Measurements from ENCODE around the gene GSTP1. TPM values are rescaled to one million over a fixed set of nuclear protein-coding genes. Genes with fewer than 3 reads are reported as not detected.
"Not testable (repeated sequence)": the region's sequence is repeated elsewhere in the genome, so short reads cannot be mapped to it uniquely, and the experiment has no call there.

The GSTP1 gene
- total RNA-seq, 2 experiments from 2014 or later: 398 to 403 TPM

GRCh38 chr11:67613313-67613959 is 29.8 kb downstream of the GSTP1 start:
- CTCF ChIA-PET: interaction anchor here (1.0 to 6.0 kb wide), 6 partner anchors 13 to 42 kb away, joined by 3 to 46 read pairs (median 6); partner anchors contain the start of genes GSTP1 and NUDT8
- peak overlapping the region; percentile 98 for H3K27ac Mint-ChIP-seq
- H3K9me3 Mint-ChIP-seq: no peaks in the 10 kb centered on the region
- H3K4me1 Mint-ChIP-seq (ENCODE audit: low read depth): peaks cover 29% of the 10 kb centered on the region
- no peaks in the 10 kb centered on the region for H3K27me3 Mint-ChIP-seq (ENCODE audit: low read depth)
- peaks cover 17% of the 10 kb centered on the region for H3K36me3 Mint-ChIP-seq (ENCODE audit: low read depth)
- H3K4me3 Mint-ChIP-seq: peak overlapping the region; percentile 80
- intact Hi-C loops (cut with micrococcal nuclease): loop anchor here (10.0 kb wide), 1 partner anchor 421 kb away; the partner anchor contains the start of genes NDUFS8 and TCIRG1
- DNase-seq: no peak

- CTCF ChIA-PET: interaction anchor here (0.9 to 6.0 kb wide), 9 partner anchors 12 to 45 kb away, joined by 3 to 46 read pairs (median 6); partner anchors contain the start of genes GSTP1 and NUDT8
- Mint-ChIP-seq H3K4me1 (ENCODE audit: low read depth) (peaks cover 24% of the 10 kb centered on the region), H3K4me3 (peak overlapping the region; percentile 80), H3K27ac (peak overlapping the region; percentile 98), H3K36me3 (ENCODE audit: low read depth) (peaks cover 11% of the 10 kb centered on the region), H3K27me3 (ENCODE audit: low read depth) (no peaks in the 10 kb centered on the region), H3K9me3 (no peaks in the 10 kb centered on the region)
- intact Hi-C loops (cut with micrococcal nuclease): loop anchor here (1.0 to 10.0 kb wide), 5 partner anchors 8 to 421 kb away; partner anchors contain the start of genes GSTP1, NDUFS8, NDUFV1 and TCIRG1
- peak; percentile 93 for DNase-seq
These were observed 30.5 kb downstream of the GSTP1 start for GRCh38 chr11:67613960-67614715.

DNA sequence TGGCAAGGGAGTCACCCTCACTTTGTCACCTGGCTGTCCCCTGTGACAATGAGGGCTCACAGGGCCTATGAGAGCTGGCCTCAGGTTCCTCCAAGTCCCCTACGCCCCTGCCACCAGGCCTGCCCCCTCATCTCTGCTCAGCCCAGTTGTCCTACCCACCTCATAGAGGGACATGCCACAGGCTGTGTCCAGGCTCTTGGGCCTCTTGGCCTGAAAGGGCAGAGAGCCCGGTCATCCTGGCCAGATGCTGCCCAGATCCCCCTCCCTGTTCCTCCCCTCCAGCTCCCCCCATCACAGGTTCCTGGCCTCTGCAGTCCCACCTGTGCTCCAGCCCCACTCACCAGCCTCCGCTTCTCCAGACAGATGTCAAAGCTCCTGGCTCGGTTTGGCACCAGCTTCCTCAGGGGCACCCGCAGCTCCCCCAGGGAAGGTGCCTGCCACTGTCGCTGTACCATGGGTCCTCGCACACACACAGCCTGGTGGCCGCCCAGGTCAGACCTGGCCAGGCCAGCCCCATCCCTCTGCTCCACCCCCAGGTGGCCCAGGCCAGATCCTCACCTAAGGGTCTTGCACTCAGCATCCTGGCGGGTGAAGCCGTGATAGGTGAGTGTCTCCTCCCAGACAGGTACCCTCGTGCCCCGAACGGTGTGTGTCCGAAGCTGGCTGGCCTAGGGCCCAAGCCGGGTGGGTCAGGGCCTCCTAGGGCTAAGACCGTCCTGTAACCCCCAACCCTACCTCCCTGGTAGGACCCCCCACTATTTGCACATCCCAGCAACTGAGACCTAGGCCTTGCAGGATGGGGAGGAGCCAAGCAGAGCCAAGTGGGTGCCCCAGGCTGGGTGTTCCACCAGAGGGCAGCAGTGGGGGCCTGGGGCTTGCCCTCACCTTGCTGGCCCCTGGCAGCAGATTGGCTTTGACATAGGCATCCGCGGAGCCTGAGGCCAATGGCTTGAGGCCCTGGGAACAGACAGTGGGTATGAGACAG is 31.4 kb downstream of the GSTP1 start:
- DNase-seq: peak; percentile 75
- no peaks in the 10 kb centered on the region for H3K27me3 Mint-ChIP-seq (ENCODE audit: low read depth)
- intact Hi-C loops (cut with micrococcal nuclease): loop anchor here (1.0 to 10.0 kb wide), 5 partner anchors 9 to 420 kb away; partner anchors contain the start of genes GSTP1, NDUFS8, NDUFV1 and TCIRG1
- peak overlapping the region; percentile 80 for H3K4me3 Mint-ChIP-seq
- H3K9me3 Mint-ChIP-seq: no peaks in the 10 kb centered on the region
- CTCF ChIA-PET: interaction anchor here (0.9 to 6.0 kb wide), 9 partner anchors 11 to 62 kb away, joined by 3 to 46 read pairs (median 6); partner anchors contain the start of gene NUDT8
- peaks cover 24% of the 10 kb centered on the region for H3K4me1 Mint-ChIP-seq (ENCODE audit: low read depth)
- peak overlapping the region; percentile 98 for H3K27ac Mint-ChIP-seq
- peaks cover 7% of the 10 kb centered on the region for H3K36me3 Mint-ChIP-seq (ENCODE audit: low read depth)

GRCh38 chr11:67615728-67616430 is 32.3 kb downstream of the GSTP1 start:
- peaks cover 24% of the 10 kb centered on the region for H3K4me1 Mint-ChIP-seq (ENCODE audit: low read depth)
- CTCF ChIA-PET: interaction anchor here (0.7 to 6.0 kb wide), 5 partner anchors 14 to 63 kb away, joined by 3 to 46 read pairs (median 3); partner anchors contain the start of gene NUDT8
- intact Hi-C loops (cut with micrococcal nuclease): loop anchor here (2.0 to 10.0 kb wide), 2 partner anchors 33 to 419 kb away; partner anchors contain the start of genes GSTP1, NDUFS8 and TCIRG1
- H3K36me3 Mint-ChIP-seq (ENCODE audit: low read depth): peaks cover 5% of the 10 kb centered on the region
- DNase-seq: no peak
- H3K27ac Mint-ChIP-seq: no peak overlapping the region
- H3K9me3 Mint-ChIP-seq: no peaks in the 10 kb centered on the region
- peak overlapping the region; percentile 38 for H3K4me3 Mint-ChIP-seq
- no peaks in the 10 kb centered on the region for H3K27me3 Mint-ChIP-seq (ENCODE audit: low read depth)

DNA sequence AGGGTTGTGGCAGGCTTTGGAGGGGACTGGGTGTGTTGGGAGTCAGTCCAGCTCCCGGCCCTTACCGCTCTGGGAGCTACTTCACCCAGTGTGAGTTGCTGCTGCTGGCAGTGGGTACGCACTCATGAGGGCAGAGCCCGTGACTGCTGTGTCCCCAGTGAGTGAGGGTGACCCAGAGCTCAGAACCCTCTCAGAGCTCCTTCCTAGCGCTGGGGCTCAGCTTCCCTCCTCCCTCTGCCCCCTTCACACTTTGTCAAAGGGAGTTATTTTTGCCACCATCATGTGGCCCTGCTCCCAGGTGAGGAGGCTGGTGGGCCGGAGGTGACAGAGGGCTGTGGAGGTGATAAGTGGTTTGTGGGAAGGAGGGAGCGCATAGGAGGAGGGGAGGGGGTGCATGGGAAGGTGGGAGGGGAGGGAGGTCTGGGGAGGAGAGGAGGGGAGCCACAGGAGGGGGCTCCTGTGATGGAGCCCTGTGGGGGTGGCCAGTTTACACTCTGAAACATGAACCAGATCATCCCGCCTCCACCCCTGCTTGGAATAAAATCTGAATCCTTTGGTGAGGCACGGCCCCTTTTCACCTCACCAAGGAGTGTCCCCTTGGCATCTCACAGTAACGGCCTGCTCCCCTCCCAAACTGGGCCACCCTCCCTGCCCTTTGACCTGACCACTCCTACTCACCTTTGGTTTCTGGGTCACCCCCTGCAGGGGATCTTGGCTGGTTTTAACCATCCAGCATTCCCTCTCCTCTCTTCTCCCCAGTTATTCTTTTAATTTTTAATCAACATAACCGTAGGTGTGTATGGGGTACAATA is 33.0 kb downstream of the GSTP1 start:
- H3K27ac Mint-ChIP-seq: no peak overlapping the region
- intact Hi-C loops (cut with micrococcal nuclease): loop anchor here (10.0 kb wide), 1 partner anchor 418 kb away; the partner anchor contains the start of genes NDUFS8 and TCIRG1
- H3K27me3 Mint-ChIP-seq (ENCODE audit: low read depth): no peaks in the 10 kb centered on the region
- CTCF ChIA-PET: interaction anchor here (0.6 to 6.0 kb wide), 5 partner anchors 13 to 64 kb away, joined by 3 to 46 read pairs (median 3); partner anchors contain the start of genes ACY3 and NUDT8
- peaks cover 24% of the 10 kb centered on the region for H3K4me1 Mint-ChIP-seq (ENCODE audit: low read depth)
- H3K4me3 Mint-ChIP-seq: peak overlapping the region; percentile 38
- no peaks in the 10 kb centered on the region for H3K9me3 Mint-ChIP-seq
- peaks cover 5% of the 10 kb centered on the region for H3K36me3 Mint-ChIP-seq (ENCODE audit: low read depth)
- no peak for DNase-seq

DNA sequence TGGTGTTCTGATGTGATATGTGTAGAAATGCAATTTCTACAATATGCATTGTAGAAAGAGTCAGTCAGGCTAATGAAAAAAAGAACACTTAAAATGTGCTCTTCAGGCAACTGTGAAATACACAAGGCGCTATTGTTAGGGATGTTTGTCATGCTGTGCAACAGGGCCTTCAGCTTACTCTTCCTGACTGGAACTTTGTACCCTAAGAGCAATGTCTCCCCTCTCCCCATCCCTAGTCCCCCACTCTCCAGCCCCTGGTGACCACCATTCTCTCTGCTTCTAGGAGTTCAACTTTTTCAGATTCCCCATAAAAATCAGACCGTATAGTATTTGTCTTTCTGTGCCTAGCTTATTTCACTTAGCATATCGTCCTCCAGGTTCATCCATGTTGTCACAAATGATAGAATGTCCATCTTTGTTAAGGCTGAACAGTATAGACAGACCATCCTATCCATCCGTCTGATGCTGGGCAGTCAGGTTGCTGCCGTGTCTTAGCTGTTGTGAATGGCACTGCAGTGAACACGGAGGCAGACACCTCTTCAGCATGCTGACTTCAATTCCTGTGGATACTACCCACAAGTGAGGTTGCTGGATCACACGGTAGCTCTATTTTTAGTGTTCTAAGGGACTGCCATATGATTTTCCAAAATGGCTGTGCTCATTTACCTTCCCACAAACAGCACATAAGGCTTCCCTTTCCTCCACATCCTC is 33.8 kb downstream of the GSTP1 start:
- H3K27ac Mint-ChIP-seq: no peak overlapping the region
- CTCF ChIA-PET: interaction anchor here (0.6 to 6.0 kb wide), 2 partner anchors 12 to 42 kb away, joined by 3 to 46 read pairs; partner anchors contain the start of gene NUDT8
- peaks cover 24% of the 10 kb centered on the region for H3K4me1 Mint-ChIP-seq (ENCODE audit: low read depth)
- no peak overlapping the region for H3K4me3 Mint-ChIP-seq
- no peaks in the 10 kb centered on the region for H3K9me3 Mint-ChIP-seq
- intact Hi-C loops (cut with micrococcal nuclease): loop anchor here (10.0 kb wide), 1 partner anchor 417 kb away; the partner anchor contains the start of genes NDUFS8 and TCIRG1
- H3K27me3 Mint-ChIP-seq (ENCODE audit: low read depth): no peaks in the 10 kb centered on the region
- no peak for DNase-seq
- H3K36me3 Mint-ChIP-seq (ENCODE audit: low read depth): peaks cover 2% of the 10 kb centered on the region

DNA sequence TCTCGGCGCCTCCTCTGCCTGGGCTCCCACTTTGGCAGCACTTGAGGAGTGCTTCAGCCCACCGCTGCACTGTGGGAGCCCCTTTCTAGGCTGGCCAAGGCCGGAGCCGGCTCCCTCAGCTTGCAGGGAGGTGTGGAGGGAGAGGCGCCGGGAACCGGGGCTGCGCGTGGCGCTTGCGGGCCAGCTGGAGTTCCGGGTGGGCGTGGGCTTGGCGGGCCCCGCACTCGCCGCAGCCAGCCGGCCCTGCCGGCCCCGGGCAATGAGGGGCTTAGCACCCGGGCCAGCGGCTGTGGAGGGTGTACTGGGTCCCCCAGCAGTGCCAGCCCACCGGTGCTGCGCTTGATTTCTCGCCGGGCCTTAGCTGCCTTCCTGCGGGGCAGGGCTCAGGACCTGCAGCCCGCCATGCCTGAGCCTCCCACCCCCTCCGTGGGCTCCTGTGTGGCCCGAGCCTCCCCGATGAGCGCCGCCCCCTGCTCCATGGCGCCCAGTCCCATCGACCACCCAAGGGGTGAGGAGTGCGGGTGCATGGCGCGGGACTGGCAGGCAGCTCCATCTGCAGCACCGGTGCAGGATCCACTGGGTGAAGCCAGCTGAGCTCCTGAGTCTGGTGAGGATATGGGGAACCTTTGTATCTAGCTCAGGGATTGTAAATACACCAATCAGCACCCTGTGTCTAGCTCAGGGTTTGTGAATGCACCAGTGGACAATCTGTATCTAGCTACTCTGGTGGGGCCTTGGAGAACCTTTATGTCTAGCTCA is 35.5 kb downstream of the GSTP1 start:
- CTCF ChIA-PET: interaction anchor here (6.0 kb wide), 1 partner anchor 10 kb away, joined by 46 read pairs; the partner anchor contains the start of gene NUDT8
- DNase-seq; H3K36me3 Mint-ChIP-seq (ENCODE audit: low read depth); H3K9me3 Mint-ChIP-seq; H3K27me3 Mint-ChIP-seq (ENCODE audit: low read depth); H3K27ac Mint-ChIP-seq; H3K4me3 Mint-ChIP-seq: not testable (repeated sequence)
- peaks cover 12% of the 10 kb centered on the region for H3K4me1 Mint-ChIP-seq (ENCODE audit: low read depth)
- intact Hi-C loops (cut with micrococcal nuclease): loop anchor here (10.0 kb wide), 1 partner anchor 416 kb away; the partner anchor contains the start of genes NDUFS8 and TCIRG1

DNA sequence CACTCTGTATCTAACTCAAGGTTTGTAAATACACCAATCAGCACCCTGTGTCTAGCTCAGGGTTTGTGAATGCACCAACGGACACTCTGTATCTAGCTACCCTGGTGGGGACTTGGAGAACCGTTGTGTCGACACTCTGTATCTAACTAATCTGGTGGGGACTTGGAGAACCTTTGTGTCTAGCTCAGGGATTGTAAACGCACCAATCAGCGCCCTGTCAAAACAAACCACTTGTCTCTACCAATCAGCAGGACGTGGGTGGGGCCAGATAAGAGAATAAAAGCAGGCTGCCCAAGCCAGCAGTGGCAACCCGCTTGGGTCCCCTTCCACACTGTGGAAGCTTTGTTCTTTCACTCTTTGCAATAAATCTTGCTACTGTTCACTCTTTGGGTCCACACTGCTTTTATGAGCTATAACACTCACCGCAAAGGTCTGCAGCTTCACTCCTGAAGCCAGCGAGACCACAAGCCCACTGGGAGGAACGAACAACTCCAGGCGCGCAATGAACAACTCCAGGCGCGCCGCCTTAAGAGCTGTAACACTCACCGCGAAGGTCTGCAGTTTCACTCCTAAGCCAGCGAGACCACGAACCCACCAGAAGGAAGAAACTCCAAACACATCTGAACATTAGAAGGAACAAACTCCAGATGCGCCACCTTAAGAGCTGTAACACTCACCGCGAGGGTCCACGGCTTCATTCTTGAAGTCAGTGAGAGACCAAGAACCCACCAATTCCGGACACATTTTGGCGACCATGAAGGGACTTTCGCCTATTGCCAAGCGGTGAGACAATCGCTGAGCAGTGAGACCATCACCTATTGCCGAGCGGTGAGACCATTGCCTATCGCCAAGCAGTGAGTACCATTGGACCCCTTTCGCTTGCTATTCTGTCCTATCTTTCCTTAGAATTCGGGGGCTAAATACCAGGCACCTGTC is 36.3 kb downstream of the GSTP1 start:
- H3K4me3 Mint-ChIP-seq; H3K4me1 Mint-ChIP-seq (ENCODE audit: low read depth); DNase-seq; H3K9me3 Mint-ChIP-seq; H3K36me3 Mint-ChIP-seq (ENCODE audit: low read depth); H3K27me3 Mint-ChIP-seq (ENCODE audit: low read depth); H3K27ac Mint-ChIP-seq: not testable (repeated sequence)
- CTCF ChIA-PET: interaction anchor here (6.0 kb wide), 1 partner anchor 10 kb away, joined by 46 read pairs; the partner anchor contains the start of gene NUDT8
- intact Hi-C loops (cut with micrococcal nuclease): loop anchor here (10.0 kb wide), 1 partner anchor 415 kb away; the partner anchor contains the start of genes NDUFS8 and TCIRG1
